A204.1 (cell line): ENCODE measurements around the gene COQ2.
"Not testable (repeated sequence)": the region's sequence is repeated elsewhere in the genome, so short reads cannot be mapped to it uniquely, and the experiment has no call there.

Experiments
- FAIRE-seq: peaks from 2 replicates; lab custom pipeline; 2012; peaks lifted over from hg19 to GRCh38; lab: Jason Lieb, UNC

The COQ2 gene, protein sequence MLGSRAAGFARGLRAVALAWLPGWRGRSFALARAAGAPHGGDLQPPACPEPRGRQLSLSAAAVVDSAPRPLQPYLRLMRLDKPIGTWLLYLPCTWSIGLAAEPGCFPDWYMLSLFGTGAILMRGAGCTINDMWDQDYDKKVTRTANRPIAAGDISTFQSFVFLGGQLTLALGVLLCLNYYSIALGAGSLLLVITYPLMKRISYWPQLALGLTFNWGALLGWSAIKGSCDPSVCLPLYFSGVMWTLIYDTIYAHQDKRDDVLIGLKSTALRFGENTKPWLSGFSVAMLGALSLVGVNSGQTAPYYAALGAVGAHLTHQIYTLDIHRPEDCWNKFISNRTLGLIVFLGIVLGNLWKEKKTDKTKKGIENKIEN

GRCh38 chr4:83284193-83285054 is at the start of gene COQ2:
TSS of gene COQ2 (minus strand) at chr4:83284798. CDS start at chr4:83284764, 34 bp downstream.
- no peak for FAIRE-seq

GRCh38 chr4:83331956-83332355 is 47.4 kb upstream of the COQ2 start:
- no peak for FAIRE-seq

- no peak for FAIRE-seq
Measured at GRCh38 chr4:83329521-83330110, 45.0 kb upstream of the COQ2 start.

- no peak for FAIRE-seq
Measured at GRCh38 chr4:83328521-83329187, 44.1 kb upstream of the COQ2 start.

GRCh38 chr4:83326546-83326945 is 41.9 kb upstream of the COQ2 start:
- FAIRE-seq, result no peak

- not testable (repeated sequence) for FAIRE-seq
Measured at GRCh38 chr4:83325306-83325705, 40.7 kb upstream of the COQ2 start.

GRCh38 chr4:83323136-83323535 is 38.5 kb upstream of the COQ2 start:
- FAIRE-seq, result no peak

DNA sequence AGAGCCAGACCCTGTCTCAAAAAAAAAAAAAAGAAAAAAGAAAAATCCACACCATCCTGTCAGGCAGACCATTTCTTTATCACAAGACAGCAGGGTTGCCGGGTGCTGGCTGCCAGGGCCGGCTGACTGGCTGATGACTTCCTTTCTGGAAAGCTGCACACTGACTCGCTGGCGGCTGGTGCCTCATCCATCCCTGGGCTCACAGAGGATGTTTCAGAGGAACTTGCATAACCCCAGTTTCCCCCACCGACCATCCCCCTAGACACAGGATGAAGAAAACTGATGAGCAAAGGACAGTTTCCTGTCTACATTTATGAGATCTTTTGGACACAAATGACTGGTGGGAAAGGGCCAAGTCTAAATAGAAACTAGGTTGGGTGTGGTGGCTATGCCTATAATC is 36.0 kb upstream of the COQ2 start:
- no peak for FAIRE-seq

- FAIRE-seq, result no peak
Measured at GRCh38 chr4:83318666-83319065, 34.1 kb upstream of the COQ2 start.

- FAIRE-seq, result no peak
Measured at GRCh38 chr4:83317671-83318070, 33.1 kb upstream of the COQ2 start.

- FAIRE-seq, result no peak
Measured at GRCh38 chr4:83316459-83317165, 32.0 kb upstream of the COQ2 start.

DNA sequence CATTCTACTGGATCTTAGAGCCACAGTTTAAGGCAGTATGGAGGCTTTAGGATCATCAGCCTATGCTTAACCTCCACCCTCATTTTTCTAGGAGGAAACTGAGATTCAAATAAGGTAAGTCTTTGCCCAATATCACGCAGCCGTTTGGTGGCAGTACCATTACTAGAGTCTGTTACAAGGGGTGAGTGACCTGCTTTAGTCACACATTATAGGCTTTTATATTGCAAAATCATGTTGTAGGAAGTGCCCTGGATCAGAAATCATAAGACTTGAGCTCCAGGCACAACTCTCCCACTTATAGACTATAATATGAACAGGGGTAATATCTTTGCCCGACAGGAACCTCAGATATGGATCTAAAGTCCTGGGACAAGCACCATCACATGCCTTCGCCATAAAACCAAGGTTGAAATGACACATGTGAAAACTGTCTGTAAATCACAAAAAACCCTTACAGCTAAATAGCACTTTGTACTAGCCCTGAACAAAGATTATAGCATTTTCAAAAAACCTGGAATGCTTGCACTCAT is 30.8 kb upstream of the COQ2 start:
- no peak for FAIRE-seq

GRCh38 chr4:83308672-83309071 is 24.1 kb upstream of the COQ2 start:
- FAIRE-seq, result no peak

- no peak for FAIRE-seq
Measured at GRCh38 chr4:83307920-83308319, 23.3 kb upstream of the COQ2 start.

- no peak for FAIRE-seq
Measured at GRCh38 chr4:83305187-83305586, 20.6 kb upstream of the COQ2 start.

- FAIRE-seq, result no peak
Measured at GRCh38 chr4:83297548-83298260, 13.1 kb upstream of the COQ2 start.

DNA sequence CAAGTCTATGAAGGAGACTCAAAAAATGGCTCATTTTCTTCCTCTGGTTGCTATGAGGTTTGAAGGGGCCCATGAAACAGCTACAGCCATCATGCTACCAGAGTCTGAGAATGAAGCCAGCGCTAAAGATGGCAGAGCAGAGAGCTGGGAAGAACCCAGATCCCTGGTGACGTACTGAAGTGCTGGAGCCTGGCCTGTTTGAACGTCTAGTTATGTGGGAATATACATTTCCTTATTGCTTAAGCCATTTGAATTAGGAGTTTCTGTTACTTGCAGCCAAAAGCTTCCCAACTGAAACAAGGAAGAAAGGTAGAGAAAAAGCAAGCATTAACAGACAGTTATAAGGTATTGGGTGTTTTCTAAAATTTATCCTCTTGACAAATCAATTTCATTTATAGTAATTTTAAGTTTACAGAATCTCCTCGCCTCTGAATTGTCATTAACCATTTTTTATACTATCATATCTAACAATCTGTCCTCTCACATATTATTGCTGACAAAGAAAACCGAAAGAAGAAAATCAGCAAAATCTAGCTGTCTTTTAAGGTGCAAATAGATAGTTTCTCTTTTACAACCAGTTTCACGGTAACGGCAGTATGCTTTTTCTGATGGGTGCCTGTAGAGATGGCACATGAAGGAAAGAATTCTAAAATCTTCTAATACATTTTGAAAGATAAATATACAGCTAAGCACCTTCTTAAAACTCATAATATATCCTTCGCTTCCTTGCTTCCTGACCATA is 8.9 kb upstream of the COQ2 start:
- no peak for FAIRE-seq

DNA sequence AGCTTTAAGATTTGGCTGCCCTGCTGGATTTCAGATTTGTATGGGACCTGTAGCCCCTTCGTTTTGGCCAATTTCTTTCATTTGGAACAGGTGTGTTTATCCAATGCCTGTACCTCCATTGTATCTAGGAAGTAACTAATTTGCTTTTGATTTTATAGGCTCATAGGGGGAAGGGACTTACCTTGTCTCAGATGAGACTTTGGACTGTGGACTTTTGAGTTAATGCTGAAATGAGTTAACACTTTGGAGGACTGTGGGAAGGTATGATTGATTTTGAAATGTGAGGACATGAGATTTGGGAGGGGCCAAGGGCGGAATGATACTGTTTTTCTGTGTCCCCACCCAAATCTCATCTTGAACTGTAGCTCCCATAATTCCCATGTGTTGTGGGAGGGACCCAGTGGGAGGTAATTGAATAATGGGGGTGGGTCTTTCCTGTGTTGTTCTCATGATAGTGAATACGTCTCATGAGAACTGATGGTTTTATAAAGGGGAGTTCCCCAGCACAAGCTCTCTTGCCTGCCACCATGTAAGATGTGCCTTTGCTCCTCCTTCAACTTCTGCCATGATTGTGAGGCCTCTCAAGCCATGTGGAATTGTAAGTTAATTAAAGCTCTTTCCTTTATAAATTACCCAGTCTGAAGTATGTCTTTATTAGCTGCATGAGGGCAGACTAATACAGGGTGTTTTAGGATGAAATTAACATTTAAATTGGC is 5.6 kb upstream of the COQ2 start:
- FAIRE-seq, result not testable (repeated sequence)

- FAIRE-seq, result not testable (repeated sequence)
Measured at GRCh38 chr4:83288381-83288780, 3.8 kb upstream of the COQ2 start.

GRCh38 chr4:83285055-83285407 is 433 bp upstream of the COQ2 start:
- peak; percentile 85 for FAIRE-seq
